Head of caudate nucleus (tissue), 42 donors: ENCODE results near the gene CA4.

Experiments used
- DNase-seq, 42 donors: peaks; one replicate each; pipeline versions ENCODE4 v3.0.0 to v3.0.0-alpha.2; 2020 to 2021; ENCODE audit warnings: mixed read lengths in 7 of 42
- intact Hi-C: fragments of 100-400 bp; cut with DNase I; formaldehyde crosslinking; loops from one replicate; pipeline ENCODE4 v1.15.0; 2022

Gene CA4

DNA sequence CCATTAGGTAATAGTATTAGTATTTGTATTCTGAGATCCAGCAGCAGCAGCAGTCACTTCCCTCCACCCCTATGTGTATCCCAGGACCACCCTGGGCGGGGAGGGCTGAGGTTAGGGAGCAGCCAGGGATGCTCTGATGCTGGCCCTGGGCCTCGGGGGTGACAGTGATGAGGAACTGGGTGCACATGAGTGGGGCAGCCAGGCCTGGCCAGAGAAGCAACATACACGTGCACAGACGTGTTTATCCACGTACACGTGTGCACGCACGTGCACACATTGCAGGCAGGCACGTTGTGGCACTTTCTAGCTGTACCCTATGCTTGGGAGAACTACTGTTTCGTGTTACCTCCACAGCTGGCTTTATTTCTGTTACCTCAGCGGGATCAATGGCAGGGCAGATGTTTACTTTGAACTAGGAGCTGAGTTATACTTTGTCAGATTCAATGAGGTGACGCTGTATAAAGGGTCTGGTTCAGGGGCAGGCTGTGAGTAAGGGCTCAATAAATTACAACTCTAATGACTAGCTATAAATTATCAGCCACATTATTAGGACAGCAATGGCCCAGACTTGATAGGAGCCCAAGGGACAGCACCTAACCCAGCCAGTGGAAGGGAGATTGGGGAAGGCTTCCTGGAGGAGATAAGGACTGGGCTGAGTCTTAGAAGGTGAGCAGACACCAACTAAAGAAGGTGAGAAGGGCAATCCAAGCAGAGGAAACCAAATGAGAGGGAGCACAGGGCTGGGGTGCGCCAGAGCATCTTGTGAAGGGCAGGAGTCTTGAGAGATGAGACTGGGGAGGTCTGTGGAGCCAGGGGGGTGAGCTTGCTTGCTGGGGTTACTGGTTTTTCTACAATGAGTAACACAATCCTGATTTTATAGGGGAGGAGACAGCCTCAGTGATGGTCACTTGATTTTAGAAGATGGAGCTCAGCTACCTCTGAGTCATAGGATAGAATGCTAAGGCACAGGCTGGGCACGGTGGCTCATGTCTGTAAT lies 22.4 kb upstream of the CA4 start:
- intact Hi-C loops = no loop called here
- DNase-seq = peak in 7 of 42 donors; percentile 2 to 28 (median 14)

DNA sequence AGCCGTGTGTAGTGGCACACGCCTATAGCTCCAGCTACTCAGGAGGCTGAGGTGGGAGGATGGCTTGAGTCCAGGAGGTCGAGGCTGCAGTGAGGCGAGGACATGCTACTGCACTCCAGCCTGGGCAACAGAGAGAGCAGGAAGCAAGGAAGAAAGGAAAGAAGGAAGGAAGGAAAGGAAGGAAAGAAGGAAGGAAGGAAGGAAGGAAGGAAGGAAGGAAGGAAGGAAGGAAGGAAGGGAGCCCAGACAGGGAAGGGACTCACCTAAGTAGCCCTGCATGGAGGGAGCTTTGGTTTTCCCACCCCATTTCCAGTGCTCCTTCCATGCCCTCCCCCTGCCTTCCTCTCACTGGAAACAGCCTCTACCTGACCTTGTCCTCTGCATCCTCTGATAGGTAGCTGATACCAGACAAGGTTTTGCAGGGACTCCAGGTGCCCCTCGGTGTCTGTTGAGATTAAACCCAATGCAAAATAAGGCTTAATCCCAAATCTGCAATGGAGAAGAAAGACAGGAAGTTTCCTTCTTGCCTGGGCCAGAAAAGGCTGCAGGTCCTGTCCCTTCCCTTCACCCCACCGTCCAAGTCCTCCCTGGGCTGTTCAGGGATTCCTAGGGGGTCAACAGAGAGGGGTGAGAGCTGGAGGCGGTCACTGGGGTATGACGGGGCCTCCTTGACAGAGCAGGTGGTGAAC lies 21.5 kb upstream of the CA4 start:
- peak in 5 of 42 donors; percentile 5 to 23 (median 9) for DNase-seq

DNA sequence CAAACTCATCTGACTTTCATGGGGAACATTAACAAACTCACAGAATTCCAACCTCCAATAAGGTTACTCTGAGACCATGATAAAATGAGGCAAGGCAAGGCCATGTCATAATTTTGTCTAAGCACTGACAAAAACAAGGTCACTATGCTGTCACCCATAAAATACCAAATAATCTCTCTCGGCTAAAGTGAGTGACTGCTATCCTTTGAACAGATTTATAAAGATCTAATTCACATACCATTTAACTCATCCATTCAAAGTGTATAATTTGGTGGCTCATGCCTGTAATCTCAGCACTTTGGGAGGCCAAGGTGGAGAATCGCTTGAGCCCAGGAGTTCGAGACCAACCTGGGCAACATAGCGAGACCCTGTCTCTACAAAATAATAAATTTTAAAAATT lies 20.6 kb upstream of the CA4 start:
- peak in 1 of 42 donors; percentile 1 for DNase-seq
- intact Hi-C loops = no loop called here

More for the DNA sequence above, 21.5 kb upstream of the CA4 start:
- intact Hi-C loops = no loop called here

DNA sequence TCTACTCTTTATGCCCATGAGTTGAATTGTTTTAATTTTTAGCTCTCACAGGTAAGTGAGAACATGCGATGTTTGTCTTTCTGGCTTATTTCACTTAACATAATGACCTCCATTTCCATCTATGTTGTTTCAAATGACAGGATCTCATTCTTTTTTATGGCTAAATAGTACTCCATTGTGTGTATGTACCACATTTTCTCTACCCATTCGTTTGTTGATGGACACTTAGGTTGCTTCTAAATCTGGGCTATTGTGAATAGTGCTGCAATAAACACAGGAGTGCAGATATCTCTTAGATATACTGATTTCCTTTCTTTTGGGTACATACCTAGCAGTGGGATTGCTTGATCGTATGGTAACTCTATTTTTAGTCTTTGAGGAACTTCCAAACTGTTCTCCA lies 19.3 kb upstream of the CA4 start:
- no peak for DNase-seq
- intact Hi-C loops = no loop called here

DNA sequence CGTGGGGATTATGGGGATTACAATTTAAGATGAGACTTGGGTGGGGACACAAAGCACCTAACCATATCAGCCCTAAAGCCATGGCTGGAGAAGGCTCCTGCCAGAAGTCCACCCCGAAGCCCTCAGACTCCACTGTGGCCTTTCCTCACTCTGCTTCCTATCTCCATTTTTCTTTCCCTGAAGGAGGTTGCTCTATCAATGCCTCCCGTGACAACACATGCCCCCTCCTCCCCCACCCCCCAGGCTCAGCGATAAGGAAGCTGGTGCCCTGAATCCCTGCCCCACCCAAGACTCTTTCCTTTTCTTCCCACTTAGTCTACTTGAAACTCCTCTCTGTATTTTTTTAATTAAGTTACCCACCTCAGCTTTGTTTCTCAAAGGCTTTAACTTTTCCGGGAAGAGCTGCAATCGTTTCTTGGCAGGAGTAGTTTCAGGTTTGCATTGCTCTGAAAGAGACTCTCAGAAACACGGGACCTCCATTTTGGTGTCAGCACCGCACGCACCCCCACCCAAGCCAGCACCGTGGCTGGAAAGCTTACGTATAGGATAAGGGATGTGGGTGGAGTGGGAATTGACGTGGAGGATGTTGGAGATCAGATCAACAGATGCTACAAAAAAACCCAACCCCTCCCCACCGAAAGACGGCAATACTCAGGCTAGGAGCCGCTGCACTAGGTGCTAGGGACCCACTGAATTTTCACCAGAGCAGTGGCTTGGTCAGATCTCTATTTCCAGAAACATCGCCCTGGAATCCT lies 15.2 kb upstream of the CA4 start:
- intact Hi-C loops = no loop called here

DNA sequence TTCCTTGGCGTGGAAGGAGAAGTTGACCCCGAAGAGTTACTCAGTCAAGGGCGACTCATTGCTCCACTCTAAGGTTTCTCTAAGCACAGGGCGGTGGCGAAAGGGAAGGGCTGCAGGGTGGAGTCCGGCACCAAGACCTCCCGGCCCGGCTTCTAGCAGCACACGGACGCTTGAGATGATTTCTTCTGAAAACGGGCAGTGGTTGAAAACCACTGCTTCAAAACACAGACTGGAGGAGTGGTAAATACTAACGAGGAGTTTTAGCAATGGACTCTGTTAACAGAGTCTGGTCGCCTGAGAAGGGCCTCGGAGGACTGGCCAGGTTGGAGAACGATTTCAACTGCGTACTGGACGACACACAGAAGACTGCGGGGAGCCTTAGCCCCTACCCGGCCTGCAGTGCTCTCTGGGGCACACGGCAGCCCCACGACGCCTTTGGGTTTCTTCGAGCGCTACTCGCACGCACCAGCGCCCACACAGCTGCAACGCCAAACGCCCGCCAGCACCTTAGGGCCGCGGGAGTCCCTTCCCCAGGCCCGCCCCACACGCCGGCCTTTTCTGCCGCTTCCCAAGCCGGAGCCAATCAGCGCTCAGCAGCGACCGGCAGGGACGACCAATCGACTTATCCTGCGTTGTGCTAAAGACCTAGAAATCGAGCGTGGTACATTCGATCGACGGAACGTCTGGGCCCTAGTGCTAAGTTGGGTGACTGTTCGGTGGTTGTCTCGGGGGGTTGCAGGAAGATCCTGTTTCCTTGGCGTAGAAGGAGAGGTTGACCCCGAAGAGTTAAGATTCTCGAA lies 14.4 kb upstream of the CA4 start:
- intact Hi-C loops = no loop called here
- peak; percentile 84 to 97 (median 94) for DNase-seq

More for the DNA sequence above, 15.2 kb upstream of the CA4 start:
- DNase-seq = peak in 25 of 42 donors; percentile 7 to 61 (median 26)

DNA sequence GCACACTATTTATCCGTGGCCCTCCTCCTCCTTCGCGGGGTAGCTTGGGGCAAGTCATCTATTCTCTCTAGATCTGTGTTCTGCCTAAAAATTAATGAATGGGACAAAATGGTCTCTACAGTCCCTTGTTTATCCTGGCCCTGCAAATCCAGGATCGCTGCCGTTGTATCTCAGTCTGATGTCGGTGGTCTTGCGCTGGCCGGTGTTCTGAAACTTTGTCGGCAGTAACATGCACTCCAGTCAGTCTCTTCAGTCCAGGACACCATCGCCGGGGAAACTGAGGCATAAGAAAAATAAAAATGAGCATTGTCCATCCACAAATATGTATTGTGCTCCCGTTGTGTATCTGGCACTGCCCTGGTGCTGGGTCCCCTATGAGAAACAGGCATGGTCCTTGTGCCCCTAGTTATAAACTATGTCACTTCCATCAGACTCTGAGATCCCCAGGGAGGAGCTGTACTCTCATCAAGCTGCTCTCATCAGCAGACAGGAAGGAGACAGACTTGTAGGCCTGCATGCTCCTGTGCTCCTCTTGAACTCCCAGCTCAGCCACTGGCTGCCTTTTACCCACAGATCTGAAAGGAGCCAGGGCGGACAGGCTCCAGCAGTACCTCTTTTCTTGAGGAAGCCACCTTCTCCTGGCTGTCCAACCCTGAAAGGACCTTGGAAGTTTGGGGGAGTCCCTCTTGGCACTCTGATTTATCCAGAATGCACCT lies 13.7 kb upstream of the CA4 start:
- intact Hi-C loops = no loop called here
- peak in 3 of 42 donors; percentile 1 to 10 (median 8) for DNase-seq

DNA sequence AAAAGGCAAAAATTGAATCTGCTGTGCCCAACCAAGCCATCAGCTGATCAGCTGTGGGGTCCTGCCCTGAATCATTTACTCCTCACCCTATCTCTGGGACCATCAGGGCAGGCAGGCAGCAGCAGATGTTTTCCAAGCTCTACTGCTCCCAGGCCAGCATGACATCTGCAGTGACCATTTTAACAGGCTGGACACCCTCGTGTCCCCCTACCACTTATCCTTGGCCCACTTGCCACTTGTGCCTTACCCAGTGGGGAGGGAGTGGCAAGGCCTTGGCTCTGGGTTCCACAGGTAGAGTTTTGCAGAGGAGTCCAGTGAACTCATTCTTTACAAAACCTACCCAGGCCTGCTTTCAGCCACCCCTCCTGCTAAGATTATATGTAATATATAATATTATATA lies 12.0 kb upstream of the CA4 start:
- intact Hi-C loops = no loop called here
- DNase-seq = no peak

DNA sequence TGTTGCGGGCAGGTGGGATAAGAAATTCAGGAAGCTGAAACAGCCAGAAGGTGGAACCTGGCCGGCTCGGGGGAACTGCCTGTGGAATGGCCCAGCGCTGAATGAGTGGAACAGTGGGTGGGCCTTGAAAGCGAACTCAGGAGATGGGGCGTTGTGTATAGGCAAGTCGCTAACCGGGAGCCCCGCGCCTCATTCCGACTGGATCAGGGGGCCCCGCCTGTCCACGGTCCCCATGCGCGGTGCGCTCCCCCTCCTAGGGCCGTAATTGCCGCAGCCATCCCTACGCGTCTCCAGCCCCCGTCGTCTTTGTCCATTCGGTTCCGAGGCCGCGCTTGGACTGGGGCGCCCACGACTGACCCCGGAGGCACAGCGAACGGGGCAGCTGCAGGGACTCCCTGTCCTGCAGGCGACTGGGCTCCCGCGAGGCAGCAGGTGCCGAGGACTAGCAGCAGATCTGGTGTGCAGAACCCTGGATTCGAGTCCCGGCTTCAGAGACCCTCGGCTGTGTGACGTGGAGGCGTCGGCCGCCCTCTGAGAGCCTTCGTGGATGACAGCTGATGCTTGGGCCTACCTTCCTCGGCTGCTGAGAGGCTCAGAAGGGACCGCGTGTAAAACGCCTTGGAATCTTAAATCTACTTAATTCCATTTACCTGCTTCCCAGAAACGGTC lies 10.9 kb upstream of the CA4 start:
- DNase-seq = no peak
- intact Hi-C loops = no loop called here

DNA sequence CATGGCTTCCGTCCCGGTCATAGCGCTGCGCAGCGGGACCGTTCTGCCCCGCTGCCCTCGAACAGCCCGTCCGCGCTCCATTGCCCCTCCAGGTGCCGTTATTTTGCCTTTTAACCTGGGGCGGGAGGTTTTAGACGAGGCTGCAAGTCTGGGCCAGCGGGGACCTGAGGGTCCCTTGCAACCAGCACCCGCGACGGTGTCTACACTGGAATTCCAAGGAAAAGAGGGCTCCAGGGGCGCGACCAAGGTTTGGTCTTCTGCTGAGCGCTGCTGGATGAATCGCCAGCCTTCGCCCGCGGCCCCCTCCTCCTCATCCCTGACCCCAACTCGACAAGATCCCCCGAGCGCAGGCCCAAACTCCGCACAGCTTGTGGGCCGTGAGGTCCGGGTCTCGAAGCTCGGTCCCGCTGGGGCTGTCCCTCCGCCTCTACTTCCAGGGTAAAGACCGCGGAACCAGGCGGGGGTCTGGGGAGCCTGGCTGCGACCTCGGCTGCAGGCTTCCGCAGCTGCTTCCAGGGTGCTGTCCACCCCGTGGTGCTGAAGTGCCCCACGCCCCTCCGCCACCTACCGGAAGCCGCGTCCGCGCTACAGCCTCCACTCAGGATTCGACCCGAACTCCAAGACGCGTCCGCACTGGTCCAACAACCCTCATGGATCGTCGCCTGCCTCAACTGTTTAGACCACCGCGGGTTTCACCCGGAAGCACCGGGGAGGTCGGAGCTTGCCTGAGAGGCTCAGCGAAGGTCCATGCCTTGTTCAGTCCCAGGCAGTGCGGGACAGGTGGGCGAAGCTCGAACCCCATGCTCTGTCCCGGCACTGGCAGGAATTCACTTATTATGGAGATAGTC lies 10.1 kb upstream of the CA4 start:
- intact Hi-C loops = loop anchor here (10.0 kb wide), 1 partner anchor 295 kb away; no protein-coding TSS in a partner anchor

DNA sequence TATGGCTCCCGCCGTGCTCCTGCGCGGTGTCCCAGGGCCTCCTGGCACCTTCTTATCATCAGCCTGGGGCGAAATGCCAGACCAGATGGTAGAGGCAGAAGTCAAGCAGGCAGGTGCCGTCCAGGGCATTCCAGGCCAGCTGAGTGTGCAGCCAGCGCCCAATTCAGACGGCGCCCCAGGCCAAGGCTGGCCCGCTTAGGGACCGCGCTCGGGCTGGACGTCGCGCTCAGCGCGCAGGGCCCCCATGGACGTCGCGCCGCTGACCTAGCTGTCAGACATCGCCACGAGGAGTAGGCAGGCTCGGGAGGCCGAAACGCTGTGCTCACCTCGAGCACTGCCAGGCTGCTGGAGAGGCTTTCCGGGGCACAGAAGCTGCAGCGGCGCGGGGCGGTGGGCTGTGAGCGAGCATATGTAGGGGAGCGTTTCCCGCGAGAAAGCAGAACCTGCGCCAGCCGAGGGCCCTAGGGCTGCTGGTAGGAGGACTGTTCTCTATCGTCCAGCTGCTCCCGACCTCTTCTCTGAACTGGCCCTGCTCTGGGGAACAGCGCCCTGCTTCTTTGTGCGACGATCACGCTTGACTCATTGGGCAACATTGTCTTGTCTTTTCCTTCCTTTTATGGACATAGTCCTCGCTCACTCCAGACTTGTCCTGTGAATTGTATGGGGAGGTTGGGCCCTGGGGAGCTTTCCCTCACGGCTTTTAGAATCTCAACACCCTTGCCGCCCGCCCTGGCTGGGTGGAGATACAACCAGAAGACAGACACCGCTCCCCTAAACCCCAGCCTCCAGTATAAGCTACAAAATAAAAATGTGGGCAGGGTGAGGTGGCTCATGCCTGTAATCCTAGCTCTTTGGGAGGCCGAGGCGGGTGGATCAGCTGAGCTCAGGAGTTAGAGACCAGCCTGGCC lies 8.4 kb upstream of the CA4 start:
- intact Hi-C loops = loop anchor here (10.0 kb wide), 1 partner anchor 293 kb away; no protein-coding TSS in a partner anchor
- DNase-seq = no peak

More for the DNA sequence above, 10.1 kb upstream of the CA4 start:
- DNase-seq = peak in 40 of 42 donors; percentile 31 to 88 (median 60)

DNA sequence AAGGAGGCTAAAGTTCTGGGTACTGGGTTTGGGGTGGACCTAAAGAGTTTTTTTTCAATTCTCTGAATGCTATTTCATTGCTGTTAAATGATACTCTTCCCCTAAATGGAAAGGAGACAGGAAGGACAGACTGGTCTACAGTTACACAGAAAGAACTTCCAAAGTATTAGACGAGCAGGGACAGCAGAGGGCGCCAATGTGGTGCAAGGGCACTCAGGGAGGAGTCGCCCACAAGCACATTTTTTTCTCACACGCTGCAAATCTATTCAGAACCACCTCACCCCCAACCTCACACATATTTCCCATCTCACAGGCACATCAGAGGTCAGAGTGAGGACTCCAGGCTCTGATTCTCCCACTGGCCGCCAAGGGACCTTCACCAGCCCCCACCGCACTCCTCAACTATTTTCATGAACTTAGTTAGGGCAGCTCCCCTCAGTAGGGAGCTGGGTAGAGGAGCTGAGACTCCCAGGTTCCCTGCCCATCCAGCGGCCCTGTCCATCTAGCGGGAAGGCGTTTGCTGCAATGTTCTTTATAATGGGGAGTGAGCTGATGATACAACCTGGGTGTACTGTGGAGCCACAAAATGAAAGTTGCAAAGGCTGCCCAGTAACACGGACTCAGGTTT lies 6.8 kb upstream of the CA4 start:
- intact Hi-C loops = loop anchor here (10.0 kb wide), 1 partner anchor 292 kb away; no protein-coding TSS in a partner anchor
- peak; percentile 73 to 95 (median 87) for DNase-seq

DNA sequence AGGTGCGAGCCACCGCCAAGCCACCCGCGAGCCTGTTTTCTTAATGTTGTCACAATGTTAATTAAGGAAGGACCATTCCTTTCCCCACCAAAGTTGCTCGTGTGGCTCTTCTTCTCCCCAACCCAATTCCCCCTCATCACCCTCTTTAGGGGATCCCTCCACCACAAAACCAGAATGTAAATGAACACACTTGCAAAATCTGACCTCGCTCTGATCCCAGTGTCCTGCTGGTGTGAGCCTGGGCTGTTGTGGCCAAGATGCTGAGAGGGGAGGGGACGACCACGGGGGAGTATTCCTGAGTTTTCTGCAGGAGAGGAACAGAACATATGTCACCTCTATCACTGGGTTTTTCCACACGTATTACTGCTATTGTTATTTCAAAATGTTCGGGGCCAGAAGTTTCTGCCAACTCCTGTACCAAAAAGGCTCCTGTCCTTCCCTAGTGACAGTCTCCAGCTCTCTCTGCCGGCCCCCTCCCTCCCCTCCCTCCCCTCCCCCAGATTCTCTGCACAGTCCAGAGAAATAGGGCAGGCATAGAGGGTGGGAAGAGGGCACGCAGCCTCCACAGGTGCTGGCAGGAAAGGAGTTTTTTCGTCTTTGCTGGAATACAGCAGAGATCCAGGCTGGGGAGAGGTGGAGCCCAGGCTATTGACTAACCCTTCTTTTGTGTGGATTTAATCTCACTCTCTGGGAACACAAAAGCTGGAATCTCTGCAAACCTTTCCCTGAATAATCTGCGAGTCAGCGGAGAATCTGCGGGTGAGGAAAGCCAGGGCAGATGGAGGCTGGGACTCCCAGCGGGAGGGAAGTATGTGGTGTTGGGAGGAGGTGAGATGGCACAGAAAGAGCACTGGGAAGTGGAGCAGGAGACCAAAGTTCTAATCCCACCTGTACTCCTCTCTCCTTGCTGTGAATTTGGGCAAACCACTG lies 4.5 kb upstream of the CA4 start:
- DNase-seq = no peak
- intact Hi-C loops = loop anchor here (10.0 kb wide), 1 partner anchor 290 kb away; no protein-coding TSS in a partner anchor
